Esophagus muscularis mucosa (tissue), 4 donors: ENCODE results near the gene SMIM28. TPM values are rescaled to one million over a fixed set of nuclear protein-coding genes. Genes with fewer than 3 reads are reported as not detected.

Experiments
- DNase-seq: peaks from one replicate; pipeline ENCODE4 v3.0.0-alpha.2; 2017; ENCODE audit errors: extremely low spot score
- H3K27ac ChIP-seq, 4 donors: fragments of 200-600 bp; sonication (generic); replicated peaks in 1 of 4; 1 replicate in 3 of 4; 2 replicates in 1 of 4; pipeline ENCODE4 v1.5.1; 2016 to 2019; ENCODE audit warnings: mild to moderate bottlenecking in 1 of 4
- H3K27me3 ChIP-seq, 4 donors: fragments of 200-600 bp; sonication (generic); one replicate each; pipeline versions ENCODE4 v1.5.1 to v1.6.0; 2016 to 2019
- H3K36me3 ChIP-seq, 4 donors: fragments of 200-600 bp; sonication (generic); one replicate each; pipeline ENCODE4 v1.5.1; 2016 to 2019
- H3K4me1 ChIP-seq, 4 donors: fragments of 200-600 bp; sonication (generic); one replicate each; pipeline ENCODE4 v1.5.1; 2016 to 2019
- H3K4me3 ChIP-seq, 4 donors: fragments of 200-600 bp; sonication (generic); 1 replicate in 2 of 4; 2 replicates in 2 of 4; pipeline ENCODE4 v1.5.1; 2016 to 2019; ENCODE audit warnings: mild to moderate bottlenecking in 4 of 4, moderate library complexity in 1 of 4
- H3K9me3 ChIP-seq, 4 donors: fragments of 200-600 bp; sonication (generic); 1 replicate in 3 of 4; 2 replicates in 1 of 4; pipeline ENCODE4 v1.5.1; 2016 to 2019
- EP300 ChIP-seq: sonication (generic); formaldehyde crosslinking; IDR thresholded peaks from one replicate; pipeline ENCODE4 v1.6.1; 2017; ENCODE audit warnings: antibody characterized with exemption
- POLR2A ChIP-seq: fragments of 450-650 bp; IDR thresholded peaks from one replicate; pipeline ENCODE4 v1.6.1; 2017; ENCODE audit warnings: antibody characterized with exemption, moderate library complexity, mild to moderate bottlenecking, low read depth
- POLR2AphosphoS5 ChIP-seq, 2 donors: sonication (generic); formaldehyde crosslinking; IDR thresholded peaks; one replicate each; pipeline ENCODE4 v1.6.1; 2017; ENCODE audit warnings: antibody characterized with exemption in 2 of 2
- WGBS: methylation state at CpG from one replicate; pipeline ENCODE4 v1.1.5; 2018; 5-methylcytosine and 5-hydroxymethylcytosine counted together
- intact Hi-C: fragments of 100-400 bp; cut with DNase I; formaldehyde crosslinking; loops from one replicate; pipeline ENCODE4 v1.15.1; 2023
- total RNA-seq, 4 donors: library from RNA; depleted of rRNA; stranded (reverse); fragments of >200 nt; gene quantifications; one replicate each; pipeline versions ENCODE4 v1.1.0 to v1.2.1, GENCODE V29; 2016
- TF ChIP-seq, protein P1 (sequence below), 3 experiments: fragments of 200-600 bp in 2 of 3; fragments of 450-650 bp in 1 of 3; sonication (generic) in 2 of 3; IDR thresholded peaks; one replicate each; pipeline ENCODE4 v1.5.1; 2017 to 2019; ENCODE audit warnings: antibody characterized with exemption in 3 of 3, mild to moderate bottlenecking in 2 of 3, moderate library complexity in 1 of 3

The SMIM28 gene
- total RNA-seq, 4 donors from 2014 or later: 0.50 TPM; not detected in 3

DNA sequence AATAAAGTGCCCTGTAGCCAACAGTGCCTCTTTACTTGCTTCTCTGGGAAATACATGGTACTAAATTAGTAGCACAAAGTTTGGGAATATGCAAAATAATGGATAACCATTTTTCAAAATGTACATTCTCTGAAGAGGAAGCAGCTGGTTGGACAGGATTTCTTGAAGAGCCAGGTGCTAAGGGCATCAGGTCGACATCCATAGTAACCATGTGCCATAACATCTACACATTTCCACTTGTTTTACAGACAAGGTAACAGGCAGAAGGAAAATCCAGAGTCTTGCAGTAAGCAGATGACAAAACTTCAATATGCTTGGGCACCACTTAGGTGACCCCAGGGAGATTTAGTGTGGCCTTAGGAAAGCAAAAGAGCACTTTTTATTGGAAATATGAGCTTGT is 36.5 kb upstream of the SMIM28 start:
- no peaks in the 10 kb centered on the region for H3K9me3 ChIP-seq
- no peak for TF ChIP-seq POLR2A
- no peak for TF ChIP-seq EP300
- TF ChIP-seq, protein P1, sequence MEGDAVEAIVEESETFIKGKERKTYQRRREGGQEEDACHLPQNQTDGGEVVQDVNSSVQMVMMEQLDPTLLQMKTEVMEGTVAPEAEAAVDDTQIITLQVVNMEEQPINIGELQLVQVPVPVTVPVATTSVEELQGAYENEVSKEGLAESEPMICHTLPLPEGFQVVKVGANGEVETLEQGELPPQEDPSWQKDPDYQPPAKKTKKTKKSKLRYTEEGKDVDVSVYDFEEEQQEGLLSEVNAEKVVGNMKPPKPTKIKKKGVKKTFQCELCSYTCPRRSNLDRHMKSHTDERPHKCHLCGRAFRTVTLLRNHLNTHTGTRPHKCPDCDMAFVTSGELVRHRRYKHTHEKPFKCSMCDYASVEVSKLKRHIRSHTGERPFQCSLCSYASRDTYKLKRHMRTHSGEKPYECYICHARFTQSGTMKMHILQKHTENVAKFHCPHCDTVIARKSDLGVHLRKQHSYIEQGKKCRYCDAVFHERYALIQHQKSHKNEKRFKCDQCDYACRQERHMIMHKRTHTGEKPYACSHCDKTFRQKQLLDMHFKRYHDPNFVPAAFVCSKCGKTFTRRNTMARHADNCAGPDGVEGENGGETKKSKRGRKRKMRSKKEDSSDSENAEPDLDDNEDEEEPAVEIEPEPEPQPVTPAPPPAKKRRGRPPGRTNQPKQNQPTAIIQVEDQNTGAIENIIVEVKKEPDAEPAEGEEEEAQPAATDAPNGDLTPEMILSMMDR (IDR thresholded peaks at IDR 0.05): no peak
- no peak for TF ChIP-seq POLR2AphosphoS5 (IDR thresholded peaks at IDR 0.05)
- H3K4me3 ChIP-seq: no peak overlapping the region
- WGBS: 67% methylated on average over 1 of the region's 1 CpG
- H3K27me3 ChIP-seq: no peaks in the 10 kb centered on the region
- intact Hi-C loops: no loop called here
- H3K36me3 ChIP-seq: no peaks in the 10 kb centered on the region
- peaks cover 0 to under 1% (median 0%) of the 10 kb centered on the region in 4 donors for H3K4me1 ChIP-seq
- no peak overlapping the region for H3K27ac ChIP-seq
- DNase-seq: no peak

DNA sequence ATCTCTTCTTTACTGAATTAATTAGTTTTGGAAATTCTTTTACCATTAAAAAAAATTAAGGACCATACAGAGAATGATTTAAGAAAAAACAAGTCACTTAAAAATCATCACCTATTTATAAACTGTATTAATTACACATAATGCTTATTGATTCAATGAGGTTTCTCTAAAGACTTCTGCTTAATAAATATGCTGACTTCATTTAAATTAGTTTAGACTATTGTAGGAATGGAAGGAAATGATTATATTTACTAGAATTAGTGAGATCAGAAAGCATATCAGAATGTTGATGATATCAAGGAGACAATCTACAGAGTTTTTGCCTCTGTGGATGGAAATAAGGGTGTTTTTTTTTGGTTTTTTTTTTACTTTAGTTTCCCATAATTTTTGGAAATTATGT is 34.6 kb upstream of the SMIM28 start:
- no peak overlapping the region for H3K4me3 ChIP-seq
- no peak for DNase-seq
- no peaks in the 10 kb centered on the region for H3K27me3 ChIP-seq
- TF ChIP-seq POLR2AphosphoS5 (IDR thresholded peaks at IDR 0.05) (no peak), EP300 (no peak), POLR2A (no peak)
- TF ChIP-seq, protein P1 (IDR thresholded peaks at IDR 0.05): no peak
- H3K27ac ChIP-seq: no peak overlapping the region
- peaks cover 2 to 10% (median 5%) of the 10 kb centered on the region in 4 donors for H3K4me1 ChIP-seq
- H3K9me3 ChIP-seq: no peaks in the 10 kb centered on the region
- intact Hi-C loops: no loop called here
- H3K36me3 ChIP-seq: no peaks in the 10 kb centered on the region

DNA sequence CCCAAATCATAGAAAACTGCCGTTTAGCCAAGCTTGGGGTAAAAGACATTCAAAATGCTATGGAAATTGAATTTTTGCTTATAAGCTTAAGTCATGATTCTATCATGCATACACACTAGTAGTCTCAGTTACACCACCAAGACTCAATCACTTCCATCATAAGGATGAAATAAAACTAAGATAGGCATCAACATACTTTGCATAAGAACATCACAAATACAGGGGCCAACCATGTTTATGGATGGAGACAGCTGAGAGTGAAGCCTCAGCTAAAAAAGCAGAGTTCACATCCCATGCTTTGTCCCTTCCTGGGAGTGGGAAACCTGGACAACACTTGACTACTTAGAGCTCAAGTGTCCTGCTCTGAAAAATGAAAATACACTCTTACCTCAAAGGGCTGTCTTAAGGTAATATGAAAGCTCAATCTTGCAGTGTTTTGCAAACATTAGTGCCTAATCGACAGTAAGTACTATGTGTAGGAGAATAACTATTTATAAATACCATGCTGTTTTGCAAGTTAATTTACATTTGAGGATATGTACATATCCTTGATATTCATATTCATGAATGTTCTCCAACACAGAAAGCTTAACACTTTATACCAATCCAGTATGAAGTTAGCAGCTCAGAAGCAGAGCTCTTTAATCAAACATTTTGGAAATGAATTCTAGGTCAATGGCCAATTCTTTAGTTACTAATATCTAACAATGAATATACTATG is 32.0 kb upstream of the SMIM28 start:
- Histone ChIP-seq H3K4me1 (peaks cover 3 to 10% (median 6%) of the 10 kb centered on the region in 4 donors), H3K27ac (no peak overlapping the region), H3K9me3 (no peaks in the 10 kb centered on the region), H3K4me3 (no peak overlapping the region), H3K27me3 (no peaks in the 10 kb centered on the region), H3K36me3 (no peaks in the 10 kb centered on the region)
- WGBS: 60% methylated on average over 2 of the region's 2 CpGs
- no peak for DNase-seq
- no peak for TF ChIP-seq POLR2AphosphoS5 (IDR thresholded peaks at IDR 0.05)
- TF ChIP-seq, protein P1 (IDR thresholded peaks at IDR 0.05): no peak
- TF ChIP-seq EP300: no peak
- no peak for TF ChIP-seq POLR2A
- intact Hi-C loops: no loop called here

DNA sequence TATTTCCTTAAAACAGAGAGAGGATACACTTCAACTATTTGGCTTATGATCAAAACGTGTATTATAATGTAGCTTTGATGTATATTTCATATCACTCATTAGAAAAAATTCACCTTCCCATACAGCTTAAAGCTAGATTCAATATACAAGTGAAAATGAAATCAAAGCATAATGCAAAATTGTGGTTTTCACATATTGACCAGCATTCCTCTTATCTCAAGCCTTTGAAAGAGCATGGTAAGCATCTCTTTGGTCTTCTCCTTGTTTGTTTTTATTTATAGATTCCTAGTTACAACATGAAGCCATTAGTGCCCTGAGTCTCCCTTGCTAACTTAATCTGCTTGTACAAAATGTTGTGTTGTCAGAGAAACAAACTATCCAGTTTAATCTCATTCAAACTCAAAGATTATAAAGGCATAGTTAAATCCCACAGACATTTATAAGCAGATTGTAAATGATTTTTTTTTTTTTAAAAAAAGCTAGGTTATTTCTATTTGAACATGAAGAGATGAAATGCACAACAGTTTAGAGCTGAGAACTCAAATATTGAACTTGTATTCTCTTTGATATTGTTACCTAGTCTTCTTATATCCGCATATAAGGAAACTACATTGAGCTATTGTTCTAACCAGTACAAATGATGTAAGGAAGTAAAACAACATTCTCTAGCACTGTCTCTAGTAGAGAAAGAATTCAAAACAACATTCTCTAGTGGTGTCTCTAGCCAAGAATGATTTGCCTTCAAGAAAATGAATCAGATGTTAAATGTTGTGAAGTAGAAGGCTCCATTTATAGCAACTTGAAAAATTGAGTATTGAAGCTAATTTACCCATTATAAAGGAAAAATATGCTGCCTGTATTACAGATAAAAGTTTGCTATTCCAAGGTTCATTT is 31.2 kb upstream of the SMIM28 start:
- TF ChIP-seq, protein P1 (IDR thresholded peaks at IDR 0.05): no peak
- TF ChIP-seq POLR2A: no peak
- no peak for TF ChIP-seq POLR2AphosphoS5 (IDR thresholded peaks at IDR 0.05)
- no peak for TF ChIP-seq EP300
- intact Hi-C loops: no loop called here
- H3K27me3 ChIP-seq: no peaks in the 10 kb centered on the region
- 52% methylated on average over 2 of the region's 2 CpGs for WGBS
- no peak overlapping the region for H3K4me3 ChIP-seq
- H3K27ac ChIP-seq: no peak overlapping the region
- no peaks in the 10 kb centered on the region for H3K9me3 ChIP-seq
- DNase-seq: no peak
- no peaks in the 10 kb centered on the region for H3K36me3 ChIP-seq
- peaks cover 3 to 10% (median 6%) of the 10 kb centered on the region in 4 donors for H3K4me1 ChIP-seq
